Esophagus squamous epithelium (tissue), 5 donors: ENCODE data around the gene FAM107B. TPM values are rescaled to one million over a fixed set of nuclear protein-coding genes. Genes with fewer than 3 reads are reported as not detected.
A peak's percentile ranks its signal among the peaks of the same experiment; 100 is the strongest.

Source experiments
- DNase-seq: peaks from one replicate; lab custom pipeline; 2025; lab: John Stamatoyannopoulos, UW
- H3K27ac ChIP-seq, 4 donors: fragments of 200-600 bp; sonication (generic); one replicate each; pipeline ENCODE4 v1.5.1; 2016 to 2019; ENCODE audit warnings: mild to moderate bottlenecking in 1 of 4
- H3K27me3 ChIP-seq, 4 donors: fragments of 200-600 bp; sonication (generic); 1 replicate in 3 of 4; 2 replicates in 1 of 4; pipeline versions ENCODE4 v1.5.1 to v1.6.0; 2017 to 2021; ENCODE audit warnings: antibody characterized with exemption in 1 of 4
- H3K36me3 ChIP-seq, 3 donors: fragments of 200-600 bp; sonication (generic); one replicate each; pipeline ENCODE4 v1.5.1; 2016 to 2019
- H3K4me1 ChIP-seq, 3 donors: fragments of 200-600 bp; sonication (generic); one replicate each; pipeline ENCODE4 v1.5.1; 2017 to 2019
- H3K4me3 ChIP-seq, 4 donors: fragments of 200-600 bp; sonication (generic); 1 replicate in 3 of 4; 2 replicates in 1 of 4; pipeline ENCODE4 v1.5.1; 2016 to 2019; ENCODE audit warnings: mild to moderate bottlenecking in 2 of 4, moderate library complexity in 1 of 4
- H3K9me3 ChIP-seq, 3 donors: fragments of 200-600 bp; sonication (generic); one replicate each; pipeline ENCODE4 v1.5.1; 2016 to 2019
- POLR2A ChIP-seq, 4 donors: fragments of 450-650 bp; IDR thresholded peaks; one replicate each; pipeline ENCODE4 v1.6.1; 2017; ENCODE audit warnings: antibody characterized with exemption in 4 of 4, mild to moderate bottlenecking in 4 of 4, moderate library complexity in 3 of 4
- WGBS, 2 donors: methylation state at CpG; one replicate each; pipeline ENCODE4 v1.1.5; 2018; 5-methylcytosine and 5-hydroxymethylcytosine counted together
- intact Hi-C: fragments of 100-400 bp; cut with DNase I; formaldehyde crosslinking; loops from one replicate; pipeline ENCODE4 v1.15.0; 2022
- total RNA-seq, 4 donors: library from RNA; depleted of rRNA; stranded (reverse); fragments of >200 nt; gene quantifications; one replicate each; pipeline ENCODE4 v1.1.0, GENCODE V29; 2016
- TF ChIP-seq, protein P1 (sequence below), 6 experiments: fragments of 450-650 bp in 4 of 6; fragments of 200-600 bp in 2 of 6; sonication (generic) in 2 of 6; IDR thresholded peaks; one replicate each; pipeline ENCODE4 v1.5.1; 2016 to 2019; ENCODE audit warnings: antibody characterized with exemption in 6 of 6, mild to moderate bottlenecking in 4 of 6, moderate library complexity in 4 of 6
- donor health status: DM: yes; HTN: yes; CAD: no.

The FAM107B gene
- total RNA-seq, 4 donors from 2014 or later = 6.7 to 17.0 (median 12.9) TPM

- Histone ChIP-seq H3K9me3 (no peaks in the 10 kb centered on the region), H3K27me3 (peaks cover 0 to 24% (median 0%) of the 10 kb centered on the region in 4 donors), H3K36me3 (no peaks in the 10 kb centered on the region), H3K27ac (peak overlapping the region in 2 of 4 donors; percentile 10 to 28), H3K4me3 (peak overlapping the region in 1 of 4 donors; percentile 23), H3K4me1 (peaks cover 3 to 17% (median 13%) of the 10 kb centered on the region in 3 donors)
- TF ChIP-seq POLR2A (IDR thresholded peaks at IDR 0.05) = no peak
- TF ChIP-seq, protein P1, sequence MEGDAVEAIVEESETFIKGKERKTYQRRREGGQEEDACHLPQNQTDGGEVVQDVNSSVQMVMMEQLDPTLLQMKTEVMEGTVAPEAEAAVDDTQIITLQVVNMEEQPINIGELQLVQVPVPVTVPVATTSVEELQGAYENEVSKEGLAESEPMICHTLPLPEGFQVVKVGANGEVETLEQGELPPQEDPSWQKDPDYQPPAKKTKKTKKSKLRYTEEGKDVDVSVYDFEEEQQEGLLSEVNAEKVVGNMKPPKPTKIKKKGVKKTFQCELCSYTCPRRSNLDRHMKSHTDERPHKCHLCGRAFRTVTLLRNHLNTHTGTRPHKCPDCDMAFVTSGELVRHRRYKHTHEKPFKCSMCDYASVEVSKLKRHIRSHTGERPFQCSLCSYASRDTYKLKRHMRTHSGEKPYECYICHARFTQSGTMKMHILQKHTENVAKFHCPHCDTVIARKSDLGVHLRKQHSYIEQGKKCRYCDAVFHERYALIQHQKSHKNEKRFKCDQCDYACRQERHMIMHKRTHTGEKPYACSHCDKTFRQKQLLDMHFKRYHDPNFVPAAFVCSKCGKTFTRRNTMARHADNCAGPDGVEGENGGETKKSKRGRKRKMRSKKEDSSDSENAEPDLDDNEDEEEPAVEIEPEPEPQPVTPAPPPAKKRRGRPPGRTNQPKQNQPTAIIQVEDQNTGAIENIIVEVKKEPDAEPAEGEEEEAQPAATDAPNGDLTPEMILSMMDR (IDR thresholded peaks at IDR 0.05) = no peak
- intact Hi-C loops = no loop called here
- 24 to 35% methylated on average over 6 of the region's 6 CpGs for WGBS, 2 donors
- DNase-seq = no peak
Observed at GRCh38 chr10:14487488-14487883, 287.2 kb downstream of the FAM107B start.

- TF ChIP-seq POLR2A (IDR thresholded peaks at IDR 0.05) = no peak
- TF ChIP-seq, protein P1 (IDR thresholded peaks at IDR 0.05) = no peak
- Histone ChIP-seq H3K4me3 (peak overlapping the region in 1 of 4 donors; percentile 15), H3K27me3 (peaks cover 0 to 24% (median 0%) of the 10 kb centered on the region in 4 donors), H3K9me3 (no peaks in the 10 kb centered on the region), H3K4me1 (peaks cover 3 to 17% (median 13%) of the 10 kb centered on the region in 3 donors), H3K27ac (peak overlapping the region in 2 of 4 donors; percentile 10 to 38), H3K36me3 (no peaks in the 10 kb centered on the region)
- 44 to 46% methylated on average over 12 to 13 of the region's 13 CpGs for WGBS, 2 donors
- intact Hi-C loops = no loop called here
- DNase-seq = no peak
Observed at GRCh38 chr10:14486777-14487487, 287.8 kb downstream of the FAM107B start.

GRCh38 chr10:14485986-14486385 is 288.7 kb downstream of the FAM107B start:
- TF ChIP-seq POLR2A (IDR thresholded peaks at IDR 0.05) = no peak
- TF ChIP-seq, protein P1 (IDR thresholded peaks at IDR 0.05) = no peak
- intact Hi-C loops = no loop called here
- WGBS, 2 donors = 85 to 94% methylated on average over 5 of the region's 5 CpGs

DNA sequence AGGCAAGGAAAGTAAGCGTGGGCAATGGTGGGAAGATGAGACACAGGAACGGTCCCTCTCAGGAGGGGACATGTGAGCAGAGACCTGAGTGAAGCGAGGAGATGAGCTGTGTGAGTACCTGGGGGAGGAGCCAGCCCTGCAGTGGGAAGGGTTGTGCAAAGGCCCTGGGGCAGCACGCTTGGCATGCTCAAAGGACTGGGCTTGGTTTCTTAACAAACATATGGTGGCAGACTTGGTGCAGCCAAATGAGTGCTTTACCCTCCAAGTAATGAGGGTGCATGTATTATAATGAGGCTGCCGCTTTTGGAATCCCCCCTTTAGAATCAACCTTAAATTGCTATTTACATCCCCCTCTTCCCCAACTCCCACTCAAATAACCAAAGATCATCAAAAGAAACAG is 291.3 kb downstream of the FAM107B start:
- intact Hi-C loops = no loop called here
- 84 to 91% methylated on average over 3 to 5 of the region's 5 CpGs for WGBS, 2 donors

More at GRCh38 chr10:14485986-14486385, 288.7 kb downstream of the FAM107B start:
- H3K27me3 ChIP-seq = peaks cover 0 to 24% (median 0%) of the 10 kb centered on the region in 4 donors
- H3K27ac ChIP-seq = no peak overlapping the region
- no peak overlapping the region for H3K4me3 ChIP-seq
- peaks cover 3 to 17% (median 13%) of the 10 kb centered on the region in 3 donors for H3K4me1 ChIP-seq
- no peaks in the 10 kb centered on the region for H3K9me3 ChIP-seq
- no peaks in the 10 kb centered on the region for H3K36me3 ChIP-seq
- DNase-seq = no peak

More for the DNA sequence above, 291.3 kb downstream of the FAM107B start:
- no peak overlapping the region for H3K27ac ChIP-seq
- TF ChIP-seq, protein P1 (IDR thresholded peaks at IDR 0.05) = no peak
- TF ChIP-seq POLR2A (IDR thresholded peaks at IDR 0.05) = no peak
- no peak for DNase-seq
- peaks cover 0 to 18% (median 0%) of the 10 kb centered on the region in 4 donors for H3K27me3 ChIP-seq
- H3K9me3 ChIP-seq = no peaks in the 10 kb centered on the region
- H3K36me3 ChIP-seq = no peaks in the 10 kb centered on the region
- H3K4me1 ChIP-seq = peaks cover 3 to 17% (median 13%) of the 10 kb centered on the region in 3 donors
- no peak overlapping the region for H3K4me3 ChIP-seq
